DND-41 (cell line): Measurements from ENCODE around the gene CDH2.

Experiments used
- ATAC-seq: fragments of 200-7000 bp; cut with Tn5 transposase; 3 replicates; pipeline ENCODE4 v1.9.1; 2021; ENCODE audit warnings: low read depth; ENCODE audit not compliant: insufficient read depth
- DNase-seq: peaks from one replicate; pipeline ENCODE4 v3.0.0-alpha.2; 2020
- H2AFZ ChIP-seq: 2 replicates; pipeline ENCODE4 v1.6.0; 2012; ENCODE audit warnings: low read depth, low read length
- H3K27ac ChIP-seq: 2 replicates; pipeline ENCODE4 v1.5.1; 2012; ENCODE audit warnings: low read length, inconsistent platforms
- H3K27me3 ChIP-seq: fragments of 200-600 bp; sonication (generic); 2 replicates; pipeline ENCODE4 v1.6.0; 2012; ENCODE audit warnings: low read length, mild to moderate bottlenecking, inconsistent platforms; ENCODE audit not compliant: insufficient read depth, poor library complexity
- H3K36me3 ChIP-seq: 2 replicates; pipeline ENCODE4 v1.5.1; 2012; ENCODE audit warnings: low read length, inconsistent platforms; ENCODE audit not compliant: insufficient read depth
- H3K4me1 ChIP-seq: 2 replicates; pipeline ENCODE4 v1.5.1; 2012; ENCODE audit warnings: mild to moderate bottlenecking, low read length; ENCODE audit not compliant: insufficient read depth
- H3K4me2 ChIP-seq: 2 replicates; pipeline ENCODE4 v1.6.0; 2012; ENCODE audit warnings: mild to moderate bottlenecking, moderate library complexity, low read length, inconsistent platforms; ENCODE audit not compliant: insufficient read depth
- H3K4me3 ChIP-seq, 2 experiments: fragments of 200-600 bp in 1 of 2; shearing (Covaris generic) in 1 of 2; 2 replicates each; pipeline ENCODE4 v1.5.1; 2012 to 2016; ENCODE audit warnings: inconsistent platforms in 2 of 2, low read length in 2 of 2, mild to moderate bottlenecking in 2 of 2, low read depth in 1 of 2, moderate library complexity in 1 of 2
- H3K79me2 ChIP-seq: 2 replicates; pipeline ENCODE4 v1.6.0; 2012; ENCODE audit warnings: low read length, inconsistent platforms; ENCODE audit not compliant: insufficient read depth
- H3K9ac ChIP-seq: 2 replicates; pipeline ENCODE4 v1.6.0; 2012; ENCODE audit warnings: low read depth, mild to moderate bottlenecking, inconsistent platforms, low read length, moderate library complexity
- H3K9me3 ChIP-seq: 2 replicates; pipeline ENCODE4 v1.5.1; 2012; ENCODE audit warnings: low read length, moderate library complexity, mild to moderate bottlenecking, inconsistent platforms; ENCODE audit not compliant: insufficient read depth, severe bottlenecking
- H4K20me1 ChIP-seq: 2 replicates; pipeline ENCODE4 v1.6.0; 2012; ENCODE audit warnings: low read length; ENCODE audit not compliant: insufficient read depth
- EZH2 ChIP-seq: IDR thresholded peaks from 3 replicates; pipeline ENCODE4 v1.6.1; 2012; ENCODE audit warnings: borderline replicate concordance, low read depth, mild to moderate bottlenecking, moderate library complexity, low read length, inconsistent platforms; ENCODE audit not compliant: severe bottlenecking
- TF ChIP-seq, protein P1 (sequence below): IDR thresholded peaks from 2 replicates; pipeline ENCODE4 v1.5.1; 2012; ENCODE audit warnings: borderline replicate concordance, low read length, moderate library complexity, mild to moderate bottlenecking; ENCODE audit not compliant: poor library complexity, severe bottlenecking; ENCODE audit errors: extremely low read depth

CDH2 gene

DNA sequence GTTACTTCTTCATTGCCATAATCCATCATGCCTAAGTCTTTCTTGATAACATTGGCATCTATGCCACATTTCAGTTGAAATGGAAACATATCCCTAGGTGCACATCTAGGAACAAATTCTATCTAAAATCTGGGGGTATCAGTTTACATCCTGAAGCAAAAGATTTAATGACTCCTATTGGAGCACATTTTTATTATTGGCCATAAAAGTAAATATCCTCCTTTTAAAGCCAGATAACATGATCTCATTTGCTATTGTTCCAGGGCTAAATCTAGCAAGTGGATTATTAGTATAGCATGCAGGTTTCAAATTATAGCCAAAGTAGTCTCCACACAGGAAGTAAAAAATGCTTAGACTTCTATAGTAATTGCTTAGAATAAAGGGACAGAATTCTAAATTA, 193.2 kb downstream of the CDH2 start:
- Histone ChIP-seq H3K4me3 (no peak overlapping the region), H4K20me1 (no peaks in the 10 kb centered on the region), H3K4me1 (no peaks in the 10 kb centered on the region), H3K36me3 (peaks cover 31% of the 10 kb centered on the region), H3K27me3 (no peaks in the 10 kb centered on the region), H3K9me3 (no peaks in the 10 kb centered on the region), H3K9ac (no peak overlapping the region), H3K79me2 (no peaks in the 10 kb centered on the region), H2AFZ (no peak overlapping the region), H3K27ac (no peak overlapping the region), H3K4me2 (no peak overlapping the region)
- no peak for ATAC-seq
- no peak for TF ChIP-seq EZH2
- TF ChIP-seq, protein P1, sequence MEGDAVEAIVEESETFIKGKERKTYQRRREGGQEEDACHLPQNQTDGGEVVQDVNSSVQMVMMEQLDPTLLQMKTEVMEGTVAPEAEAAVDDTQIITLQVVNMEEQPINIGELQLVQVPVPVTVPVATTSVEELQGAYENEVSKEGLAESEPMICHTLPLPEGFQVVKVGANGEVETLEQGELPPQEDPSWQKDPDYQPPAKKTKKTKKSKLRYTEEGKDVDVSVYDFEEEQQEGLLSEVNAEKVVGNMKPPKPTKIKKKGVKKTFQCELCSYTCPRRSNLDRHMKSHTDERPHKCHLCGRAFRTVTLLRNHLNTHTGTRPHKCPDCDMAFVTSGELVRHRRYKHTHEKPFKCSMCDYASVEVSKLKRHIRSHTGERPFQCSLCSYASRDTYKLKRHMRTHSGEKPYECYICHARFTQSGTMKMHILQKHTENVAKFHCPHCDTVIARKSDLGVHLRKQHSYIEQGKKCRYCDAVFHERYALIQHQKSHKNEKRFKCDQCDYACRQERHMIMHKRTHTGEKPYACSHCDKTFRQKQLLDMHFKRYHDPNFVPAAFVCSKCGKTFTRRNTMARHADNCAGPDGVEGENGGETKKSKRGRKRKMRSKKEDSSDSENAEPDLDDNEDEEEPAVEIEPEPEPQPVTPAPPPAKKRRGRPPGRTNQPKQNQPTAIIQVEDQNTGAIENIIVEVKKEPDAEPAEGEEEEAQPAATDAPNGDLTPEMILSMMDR, result no peak
- DNase-seq, result no peak

DNA sequence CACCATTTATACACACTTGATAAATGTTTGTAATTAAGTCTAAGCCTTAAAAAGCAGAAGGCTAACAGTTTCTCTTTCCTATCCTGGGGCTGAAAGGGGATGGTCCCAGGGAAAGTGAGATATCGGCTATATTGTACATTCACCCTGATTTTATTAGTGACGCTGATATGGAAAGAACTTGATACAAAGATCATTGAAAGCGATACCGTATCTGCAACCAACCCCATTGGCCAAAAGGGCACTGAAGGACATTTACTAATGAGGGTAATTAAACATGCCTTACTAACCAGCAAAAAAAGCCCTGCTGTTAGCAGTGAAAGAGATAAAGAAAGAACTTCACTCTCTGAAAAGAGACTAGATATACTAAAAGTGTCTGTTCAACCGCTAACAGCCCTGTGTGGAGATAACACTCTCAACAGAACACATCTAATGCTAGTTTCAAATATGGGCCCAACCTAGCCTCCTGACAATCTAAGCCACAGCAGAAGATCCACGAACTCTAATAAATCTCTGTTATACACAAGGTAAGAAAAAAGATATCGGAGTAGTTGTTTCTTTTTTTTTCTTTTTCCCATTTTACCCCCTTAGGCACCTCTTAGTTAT, 200.0 kb downstream of the CDH2 start:
- H4K20me1 ChIP-seq, result no peaks in the 10 kb centered on the region
- H3K4me1 ChIP-seq, result no peaks in the 10 kb centered on the region
- H3K79me2 ChIP-seq, result no peaks in the 10 kb centered on the region
- H2AFZ ChIP-seq, result no peak overlapping the region
- no peaks in the 10 kb centered on the region for H3K9me3 ChIP-seq
- H3K27ac ChIP-seq, result no peak overlapping the region
- no peak overlapping the region for H3K9ac ChIP-seq
- no peak overlapping the region for H3K4me2 ChIP-seq
- H3K27me3 ChIP-seq, result no peaks in the 10 kb centered on the region
- DNase-seq, result no peak
- no peak for ATAC-seq
- peaks cover 24% of the 10 kb centered on the region for H3K36me3 ChIP-seq
- H3K4me3 ChIP-seq, result no peak overlapping the region
- TF ChIP-seq, protein P1, result no peak
- no peak for TF ChIP-seq EZH2

DNA sequence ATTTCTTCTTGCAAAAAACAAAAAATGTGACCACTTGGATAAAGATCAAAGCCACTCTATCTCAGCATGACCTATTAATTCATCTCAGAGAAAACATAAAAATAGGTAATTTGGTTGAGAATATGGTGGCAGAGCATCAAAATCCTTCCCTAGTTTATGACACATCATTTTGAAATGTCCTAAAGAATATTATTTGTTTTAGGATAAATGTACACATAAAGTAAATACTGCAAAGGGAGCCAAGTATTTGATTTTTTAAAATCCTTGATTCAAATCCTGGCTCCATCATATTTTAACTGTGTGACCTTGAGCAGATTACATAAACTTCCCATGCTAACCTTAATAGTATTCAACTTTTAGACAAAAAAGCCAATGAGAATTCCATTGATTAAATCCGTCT, 206.6 kb downstream of the CDH2 start:
- Histone ChIP-seq H3K4me2 (no peak overlapping the region), H3K9ac (no peak overlapping the region), H3K36me3 (peaks cover 10% of the 10 kb centered on the region), H3K4me3 (no peak overlapping the region), H4K20me1 (no peaks in the 10 kb centered on the region), H3K79me2 (no peaks in the 10 kb centered on the region), H3K4me1 (no peaks in the 10 kb centered on the region), H3K27ac (no peak overlapping the region), H2AFZ (no peak overlapping the region), H3K9me3 (no peaks in the 10 kb centered on the region), H3K27me3 (no peaks in the 10 kb centered on the region)
- TF ChIP-seq, protein P1, result no peak
- TF ChIP-seq EZH2, result no peak
- no peak for DNase-seq
- ATAC-seq, result no peak

DNA sequence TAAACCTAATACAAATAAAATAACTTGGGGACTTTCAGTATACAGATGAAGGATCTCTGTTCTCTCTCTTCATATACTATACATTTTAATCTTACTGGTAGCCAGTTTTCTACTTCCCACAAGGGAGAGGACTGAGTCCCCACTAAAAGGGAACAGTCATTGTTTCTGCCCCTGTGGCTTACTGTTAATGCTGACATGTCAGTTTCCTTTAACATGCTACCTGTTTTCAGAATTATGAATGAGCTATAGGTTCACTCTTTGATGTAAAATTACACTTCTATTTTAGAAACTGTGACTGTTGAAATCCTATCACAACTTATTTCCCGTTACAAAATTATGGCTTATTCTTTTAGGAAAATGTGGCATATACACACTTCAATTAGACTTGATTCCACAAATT, 207.7 kb downstream of the CDH2 start:
- H4K20me1 ChIP-seq, result no peaks in the 10 kb centered on the region
- H3K9ac ChIP-seq, result no peak overlapping the region
- H3K4me2 ChIP-seq, result no peak overlapping the region
- DNase-seq (no peak), ATAC-seq (no peak)
- H3K27ac ChIP-seq, result no peak overlapping the region
- no peak overlapping the region for H2AFZ ChIP-seq
- no peaks in the 10 kb centered on the region for H3K4me1 ChIP-seq
- H3K36me3 ChIP-seq, result peaks cover 6% of the 10 kb centered on the region
- no peaks in the 10 kb centered on the region for H3K9me3 ChIP-seq
- no peaks in the 10 kb centered on the region for H3K79me2 ChIP-seq
- TF ChIP-seq, protein P1, result no peak
- H3K4me3 ChIP-seq, result no peak overlapping the region
- H3K27me3 ChIP-seq, result no peaks in the 10 kb centered on the region
